ENCODE results near the gene FXYD5. TPM values are rescaled to one million over a fixed set of nuclear protein-coding genes. Genes with fewer than 3 reads are reported as not detected.

FXYD5 gene
- polyA plus RNA-seq, 1 donor from 2014 or later, result not detected

- Histone ChIP-seq H3K9me3 (ENCODE audit: low read length) (no peaks in the 10 kb centered on the region), H3K4me3 (ENCODE audit: low read length) (no peak overlapping the region), H3K27me3 (ENCODE audit: insufficient read depth, low read depth, low read length) (no peaks in the 10 kb centered on the region), H3K9me2 (ENCODE audit: insufficient read depth, low read length) (no peaks in the 10 kb centered on the region), H3K27ac (ENCODE audit: low read length) (no peak overlapping the region), H3K36me3 (ENCODE audit: insufficient read depth, low read length) (no peaks in the 10 kb centered on the region), H4K20me1 (ENCODE audit: insufficient read depth) (no peaks in the 10 kb centered on the region), H3K9ac (ENCODE audit: low read length) (no peak overlapping the region), H3K4me2 (ENCODE audit: low read length) (no peak overlapping the region), H3F3A (ENCODE audit: insufficient read depth, low read length, poor library complexity, severe bottlenecking) (no peaks in the 10 kb centered on the region), H3K79me2 (replicated peaks; ENCODE audit: insufficient read depth, low read length) (no peaks in the 10 kb centered on the region), H2AFZ (ENCODE audit: low read depth, low read length) (no peak overlapping the region)
- TF ChIP-seq, protein P1, sequence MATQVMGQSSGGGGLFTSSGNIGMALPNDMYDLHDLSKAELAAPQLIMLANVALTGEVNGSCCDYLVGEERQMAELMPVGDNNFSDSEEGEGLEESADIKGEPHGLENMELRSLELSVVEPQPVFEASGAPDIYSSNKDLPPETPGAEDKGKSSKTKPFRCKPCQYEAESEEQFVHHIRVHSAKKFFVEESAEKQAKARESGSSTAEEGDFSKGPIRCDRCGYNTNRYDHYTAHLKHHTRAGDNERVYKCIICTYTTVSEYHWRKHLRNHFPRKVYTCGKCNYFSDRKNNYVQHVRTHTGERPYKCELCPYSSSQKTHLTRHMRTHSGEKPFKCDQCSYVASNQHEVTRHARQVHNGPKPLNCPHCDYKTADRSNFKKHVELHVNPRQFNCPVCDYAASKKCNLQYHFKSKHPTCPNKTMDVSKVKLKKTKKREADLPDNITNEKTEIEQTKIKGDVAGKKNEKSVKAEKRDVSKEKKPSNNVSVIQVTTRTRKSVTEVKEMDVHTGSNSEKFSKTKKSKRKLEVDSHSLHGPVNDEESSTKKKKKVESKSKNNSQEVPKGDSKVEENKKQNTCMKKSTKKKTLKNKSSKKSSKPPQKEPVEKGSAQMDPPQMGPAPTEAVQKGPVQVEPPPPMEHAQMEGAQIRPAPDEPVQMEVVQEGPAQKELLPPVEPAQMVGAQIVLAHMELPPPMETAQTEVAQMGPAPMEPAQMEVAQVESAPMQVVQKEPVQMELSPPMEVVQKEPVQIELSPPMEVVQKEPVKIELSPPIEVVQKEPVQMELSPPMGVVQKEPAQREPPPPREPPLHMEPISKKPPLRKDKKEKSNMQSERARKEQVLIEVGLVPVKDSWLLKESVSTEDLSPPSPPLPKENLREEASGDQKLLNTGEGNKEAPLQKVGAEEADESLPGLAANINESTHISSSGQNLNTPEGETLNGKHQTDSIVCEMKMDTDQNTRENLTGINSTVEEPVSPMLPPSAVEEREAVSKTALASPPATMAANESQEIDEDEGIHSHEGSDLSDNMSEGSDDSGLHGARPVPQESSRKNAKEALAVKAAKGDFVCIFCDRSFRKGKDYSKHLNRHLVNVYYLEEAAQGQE (IDR thresholded peaks at IDR 0.05; ENCODE audit: borderline replicate concordance), result no peak
Measured at GRCh38 chr19:35108730-35109129, 45.8 kb upstream of the FXYD5 start.

DNA sequence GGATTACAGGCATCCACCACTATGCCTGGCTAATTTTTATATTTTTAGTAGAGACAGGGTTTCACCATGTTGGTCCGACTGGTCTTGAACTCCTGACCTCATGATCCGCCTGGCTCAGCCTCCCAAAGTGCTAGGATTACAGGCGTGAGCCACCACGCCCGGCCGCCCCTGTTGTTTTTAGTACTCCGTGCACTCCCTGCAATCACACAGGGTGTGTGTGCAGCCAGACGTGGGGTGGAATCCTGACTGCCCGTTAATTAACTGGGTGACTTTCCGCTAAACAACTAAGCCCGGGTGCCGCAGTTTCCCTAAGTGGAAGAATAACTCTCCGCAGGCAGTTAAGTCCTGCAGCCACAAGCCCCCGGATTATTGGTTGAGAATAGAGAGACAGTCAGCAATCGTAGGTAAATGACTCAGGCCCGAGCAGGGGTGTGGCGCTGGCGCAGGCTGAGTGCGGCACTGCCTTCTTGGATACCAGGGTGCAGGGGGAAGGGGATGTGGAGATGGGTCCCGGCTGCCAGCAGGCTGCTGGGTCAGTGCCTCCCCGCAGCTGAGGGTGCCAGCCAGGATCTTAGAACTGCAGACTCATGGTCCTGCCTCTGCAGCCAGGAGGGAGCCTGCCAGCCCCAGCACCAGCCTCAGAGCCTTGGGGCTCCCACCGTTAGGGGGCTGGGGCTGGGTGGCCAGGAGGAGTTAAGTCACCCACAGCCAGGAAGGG lies 45.0 kb upstream of the FXYD5 start:
- Histone ChIP-seq H3K27ac (ENCODE audit: low read length) (no peak overlapping the region), H3K36me3 (ENCODE audit: insufficient read depth, low read length) (no peaks in the 10 kb centered on the region), H3K4me3 (ENCODE audit: low read length) (no peak overlapping the region), H3K9me3 (ENCODE audit: low read length) (no peaks in the 10 kb centered on the region), H3K9ac (ENCODE audit: low read length) (no peak overlapping the region), H3K79me2 (replicated peaks; ENCODE audit: insufficient read depth, low read length) (no peaks in the 10 kb centered on the region), H3K4me2 (ENCODE audit: low read length) (no peak overlapping the region), H3F3A (ENCODE audit: insufficient read depth, low read length, poor library complexity, severe bottlenecking) (no peaks in the 10 kb centered on the region), H2AFZ (ENCODE audit: low read depth, low read length) (no peak overlapping the region), H3K9me2 (ENCODE audit: insufficient read depth, low read length) (no peaks in the 10 kb centered on the region), H4K20me1 (ENCODE audit: insufficient read depth) (no peaks in the 10 kb centered on the region), H3K27me3 (ENCODE audit: insufficient read depth, low read depth, low read length) (no peaks in the 10 kb centered on the region)
- no peak for TF ChIP-seq MXI1 (conservative IDR thresholded peaks at IDR 0.05; ENCODE audit: poor library complexity, severe bottlenecking)

DNA sequence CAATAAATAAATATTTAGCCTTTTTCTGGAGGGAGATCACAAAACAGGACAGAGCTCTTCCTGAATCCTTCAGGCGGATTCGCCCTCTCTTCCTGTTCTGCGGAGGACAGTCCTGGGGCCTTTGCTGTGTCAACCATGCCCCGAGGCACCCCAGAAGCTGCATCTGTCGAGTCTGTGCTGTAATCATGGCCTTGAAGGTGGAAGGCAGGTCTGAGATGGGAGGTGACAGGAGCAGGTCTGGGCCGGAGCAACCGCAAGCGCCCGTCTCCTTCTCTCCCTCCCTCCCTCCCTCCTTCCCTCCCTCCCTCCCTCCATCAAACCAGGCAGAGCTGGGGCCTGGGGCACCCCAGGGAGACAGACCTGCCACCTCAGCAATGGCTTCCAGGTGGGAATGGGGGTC lies 43.6 kb upstream of the FXYD5 start:
- H3K27ac ChIP-seq (ENCODE audit: low read length), result no peak overlapping the region

More for the DNA sequence above, 43.6 kb upstream of the FXYD5 start:
- H3K9me2 ChIP-seq (ENCODE audit: insufficient read depth, low read length), result no peaks in the 10 kb centered on the region
- TF ChIP-seq EZH2 (IDR thresholded peaks at IDR 0.05; ENCODE audit: borderline replicate concordance, insufficient read depth, low read length, poor library complexity, severe bottlenecking) (no peak), SMC3 (conservative IDR thresholded peaks at IDR 0.05; ENCODE audit: poor library complexity) (no peak), TAF1 (IDR thresholded peaks at IDR 0.05; ENCODE audit: low read depth) (no peak), MXI1 (conservative IDR thresholded peaks at IDR 0.05; ENCODE audit: poor library complexity, severe bottlenecking) (no peak), RAD21 (conservative IDR thresholded peaks at IDR 0.05) (no peak), POLR2AphosphoS5 (IDR thresholded peaks at IDR 0.05) (no peak), EP300 (conservative IDR thresholded peaks at IDR 0.05; ENCODE audit: poor library complexity, severe bottlenecking) (no peak)
- TF ChIP-seq, protein P1 (IDR thresholded peaks at IDR 0.05; ENCODE audit: borderline replicate concordance), result no peak
- no peaks in the 10 kb centered on the region for H4K20me1 ChIP-seq (ENCODE audit: insufficient read depth)
- no peak overlapping the region for H3K4me2 ChIP-seq (ENCODE audit: low read length)
- H3K36me3 ChIP-seq (ENCODE audit: insufficient read depth, low read length), result no peaks in the 10 kb centered on the region
- no peak overlapping the region for H2AFZ ChIP-seq (ENCODE audit: low read depth, low read length)
- no peaks in the 10 kb centered on the region for H3K9me3 ChIP-seq (ENCODE audit: low read length)
- no peak overlapping the region for H3K9ac ChIP-seq (ENCODE audit: low read length)
- H3K4me3 ChIP-seq (ENCODE audit: low read length), result no peak overlapping the region
- H3K27me3 ChIP-seq (ENCODE audit: insufficient read depth, low read depth, low read length), result no peaks in the 10 kb centered on the region
- H3F3A ChIP-seq (ENCODE audit: insufficient read depth, low read length, poor library complexity, severe bottlenecking), result no peaks in the 10 kb centered on the region
- H3K79me2 ChIP-seq (replicated peaks; ENCODE audit: insufficient read depth, low read length), result no peaks in the 10 kb centered on the region
